Measurements from ENCODE around the gene UHRF1. TPM values are rescaled to one million over a fixed set of nuclear protein-coding genes. Genes with fewer than 3 reads are reported as not detected.

Gene UHRF1
- total RNA-seq, 1 experiment from 2014 or later = 109 TPM

DNA sequence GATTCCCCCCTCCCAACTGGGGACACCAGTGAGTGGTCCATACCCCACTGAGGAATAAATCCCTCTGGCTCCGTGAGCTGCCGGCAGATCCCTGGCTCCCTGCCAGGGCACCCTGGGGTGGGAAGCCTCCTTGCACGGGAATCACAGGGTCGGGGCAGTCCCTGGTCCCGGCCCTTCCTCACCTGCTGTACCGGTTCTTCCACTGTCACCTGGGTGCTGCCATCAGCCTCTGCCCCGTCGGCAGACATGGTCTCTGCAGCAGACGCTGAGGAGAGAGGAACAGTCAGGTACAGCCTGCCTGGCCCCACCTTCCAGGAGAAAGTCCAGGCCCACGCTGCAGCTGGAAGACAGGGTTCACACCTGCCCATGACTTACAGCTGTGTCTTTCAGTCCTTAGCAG is 48.2 kb upstream of the UHRF1 start:
- Histone ChIP-seq H3K9me2 (ENCODE audit: insufficient read depth) (no peaks in the 10 kb centered on the region), H3K4me2 (ENCODE audit: low read length) (peak overlapping the region; percentile 35), H3K36me3 (ENCODE audit: control insufficient read depth in 1 of 2, insufficient read depth in 2 of 2, low read length in 2 of 2) (peaks cover 20 to 35% of the 10 kb centered on the region in 2 experiments), H3K27ac (ENCODE audit: low read depth, low read length) (peak overlapping the region; percentile 36), H2AFZ (ENCODE audit: low read depth, low read length, poor library complexity, severe bottlenecking) (no peak overlapping the region), H3K9ac (ENCODE audit: low read length) (peak overlapping the region; percentile 24), H3K4me1 (ENCODE audit: control insufficient read depth in 1 of 2, insufficient read depth in 2 of 2, low read length in 2 of 2) (peaks cover 28 to 40% of the 10 kb centered on the region in 2 experiments), H3K79me2 (ENCODE audit: insufficient read depth, low read length) (peaks cover 60% of the 10 kb centered on the region), H3K4me3 (replicated peaks in 1 of 2; ENCODE audit: low read depth in 1 of 2, low read length in 2 of 2) (no peak overlapping the region), H3K9me3 (ENCODE audit: control insufficient read depth in 1 of 2, insufficient read depth in 1 of 2, low read depth in 1 of 2, low read length in 2 of 2) (no peaks in the 10 kb centered on the region), H3K27me3 (ENCODE audit: insufficient read depth, low read length) (no peaks in the 10 kb centered on the region), H4K20me1 (ENCODE audit: insufficient read depth) (no peaks in the 10 kb centered on the region; the same call in 1 of the 2 replicates)
- DNase-seq (ENCODE audit: low read depth, low spot score) (no peak), ATAC-seq (peak; percentile 77)
- ChIA-PET RAD21 (ENCODE audit: low non-redundant PET in 1 of 2, low total read pairs in 2 of 2, uncharacterized antibody in 2 of 2, unreplicated experiment in 2 of 2) (no interaction called here), POLR2A (interaction anchor here (1.7 kb wide), 1 partner anchor 9 kb away, joined by 4 read pairs; no protein-coding TSS in a partner anchor), CTCF (no interaction called here)
- intact Hi-C loops (cut with micrococcal nuclease) = no loop called here
- peak; percentile 12; the same call in 1 of the 2 replicates for TF ChIP-seq POLR2AphosphoS5 (IDR thresholded peaks at IDR 0.05; ENCODE audit: low read depth, low read length)
- no peak for TF ChIP-seq CEBPB (IDR thresholded peaks at IDR 0.05; ENCODE audit: low read depth)
- no TSS peak for BruUV-seq (replicated peaks)

DNA sequence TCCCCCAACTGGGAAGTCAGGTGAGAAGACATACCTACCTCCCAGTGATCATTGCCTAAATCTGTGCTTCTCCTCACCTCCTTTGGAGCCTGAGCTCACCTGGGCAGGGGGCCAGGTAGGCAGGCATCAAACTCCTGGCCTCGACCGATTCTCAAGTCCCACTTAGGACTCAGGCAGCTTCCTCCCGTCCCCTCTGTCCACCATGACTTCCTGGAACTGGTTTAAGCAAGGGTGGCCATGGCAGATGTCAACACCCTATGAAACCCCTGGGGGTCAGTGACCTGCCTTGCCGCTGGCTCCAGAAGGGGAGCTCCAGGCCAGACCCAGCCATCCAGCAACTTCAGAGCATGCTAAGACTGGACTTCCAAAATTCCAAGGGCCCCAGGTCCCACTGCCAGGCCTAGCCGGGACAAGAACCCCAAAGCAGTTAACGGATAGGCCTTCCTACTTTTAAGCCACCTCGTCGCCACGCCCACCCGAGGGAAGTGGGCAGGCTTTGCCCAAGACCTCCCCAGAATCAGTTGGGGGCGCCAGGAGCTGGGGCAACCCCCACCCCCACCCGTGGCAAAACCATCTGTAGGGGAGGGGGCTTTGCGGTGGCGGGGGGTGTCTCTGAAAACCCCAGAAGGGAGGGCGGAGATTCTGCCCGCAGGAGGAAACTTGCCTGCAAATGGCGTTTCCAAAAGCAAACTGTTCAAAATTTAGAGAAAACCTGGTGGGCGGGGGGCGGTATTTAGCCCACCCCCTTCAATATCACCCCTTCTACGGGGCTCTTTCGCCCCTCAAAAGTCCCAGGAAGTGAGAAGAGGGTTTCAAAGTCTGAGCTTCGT is 42.5 kb upstream of the UHRF1 start:
- Histone ChIP-seq H3K9me3 (ENCODE audit: control insufficient read depth in 1 of 2, insufficient read depth in 1 of 2, low read depth in 1 of 2, low read length in 2 of 2) (no peaks in the 10 kb centered on the region), H3K36me3 (ENCODE audit: control insufficient read depth in 1 of 2, insufficient read depth in 2 of 2, low read length in 2 of 2) (peaks cover 0 to 15% of the 10 kb centered on the region in 2 experiments; a peak in 2 of 4 replicates), H4K20me1 (ENCODE audit: insufficient read depth) (no peaks in the 10 kb centered on the region; the same call in 1 of the 2 replicates), H3K27ac (ENCODE audit: low read depth, low read length) (peak overlapping the region; percentile 95), H3K9ac (ENCODE audit: low read length) (peak overlapping the region; percentile 94), H3K9me2 (ENCODE audit: insufficient read depth) (no peaks in the 10 kb centered on the region), H3K4me2 (ENCODE audit: low read length) (peak overlapping the region; percentile 85), H2AFZ (ENCODE audit: low read depth, low read length, poor library complexity, severe bottlenecking) (no peak overlapping the region), H3K4me3 (replicated peaks in 1 of 2; ENCODE audit: low read depth in 1 of 2, low read length in 2 of 2) (peak overlapping the region; percentile 94 to 96), H3K27me3 (ENCODE audit: insufficient read depth, low read length) (no peaks in the 10 kb centered on the region), H3K4me1 (ENCODE audit: control insufficient read depth in 1 of 2, insufficient read depth in 2 of 2, low read length in 2 of 2) (peaks cover 53 to 76% of the 10 kb centered on the region in 2 experiments), H3K79me2 (ENCODE audit: insufficient read depth, low read length) (peaks cover 55% of the 10 kb centered on the region)
- RAD21 ChIA-PET (ENCODE audit: low non-redundant PET in 1 of 2, low total read pairs in 2 of 2, uncharacterized antibody in 2 of 2, unreplicated experiment in 2 of 2) = interaction anchor here (0.7 to 1.8 kb wide), 5 partner anchors 45 to 290 kb away, joined by 3 to 4 read pairs (median 4); no protein-coding TSS in a partner anchor
- TSS peak; percentile 80 for BruUV-seq (replicated peaks)
- CTCF ChIA-PET = interaction anchor here (1.0 to 8.1 kb wide), 6 partner anchors 14 to 164 kb away, joined by 3 to 32 read pairs (median 4); partner anchors contain the start of gene FEM1A
- DNase-seq (ENCODE audit: low read depth, low spot score) = no peak
- POLR2A ChIA-PET = interaction anchor here (0.6 to 5.7 kb wide), 15 partner anchors 10 to 395 kb away, joined by 3 to 54 read pairs (median 4); partner anchors contain the start of genes HDGFL2, KDM4B and UHRF1
- TF ChIP-seq CEBPB (IDR thresholded peaks at IDR 0.05; ENCODE audit: low read depth) (no peak), POLR2AphosphoS5 (IDR thresholded peaks at IDR 0.05; ENCODE audit: low read depth, low read length) (peak; percentile 14; the same call in 1 of the 2 replicates), POLR2A (IDR thresholded peaks at IDR 0.05; ENCODE audit: borderline replicate concordance, extremely low read depth, insufficient read depth, insufficient read length) (peak; percentile 10), ZFX (IDR thresholded peaks at IDR 0.05) (peak; percentile 56; the same call in 1 of the 2 replicates)
- ATAC-seq = peak; percentile 17; the same call in 1 of the 2 replicates
- intact Hi-C loops (cut with micrococcal nuclease) = no loop called here
